CD4-positive, alpha-beta memory T cell (primary cell): ENCODE results near the gene MAU2. TPM values are rescaled to one million over a fixed set of nuclear protein-coding genes. Genes with fewer than 3 reads are reported as not detected.

Experiments
- CTCF ChIA-PET: fragments of 350-600 bp; sonication (Branson Sonifier 250); formaldehyde crosslinking; loops from one replicate; lab custom pipeline; 2021; ENCODE audit warnings: inconsistent platforms; ENCODE audit not compliant: partially characterized antibody; lab: Charles Lee
- POLR2A ChIA-PET: fragments of 350-600 bp; sonication (Branson Sonifier 250); formaldehyde crosslinking; loops from one replicate; lab custom pipeline; 2021; ENCODE audit not compliant: partially characterized antibody; lab: Charles Lee
- DNase-seq, 5 donors: peaks; one replicate each; pipeline versions ENCODE4 v3.0.0 to v3.0.0-alpha.2; 2020 to 2022; ENCODE audit warnings: mixed read lengths in 1 of 5
- H3K27ac ChIP-seq: one replicate; pipeline ENCODE4 v1.7.0; 2013; ENCODE audit warnings: low read depth, low read length
- H3K27me3 ChIP-seq: 2 replicates; pipeline ENCODE4 v1.7.0; 2013; ENCODE audit warnings: mild to moderate bottlenecking, low read length, moderate library complexity; ENCODE audit not compliant: insufficient read depth
- H3K36me3 ChIP-seq: 2 replicates; pipeline ENCODE4 v1.7.0; 2013; ENCODE audit warnings: mild to moderate bottlenecking, low read length, moderate library complexity; ENCODE audit not compliant: insufficient read depth
- H3K4me1 ChIP-seq: 2 replicates; pipeline ENCODE4 v1.7.0; 2013; ENCODE audit warnings: mild to moderate bottlenecking, low read length, moderate library complexity; ENCODE audit not compliant: insufficient read depth
- H3K4me3 ChIP-seq, 2 donors: one replicate each; pipeline ENCODE4 v1.7.0; 2013; ENCODE audit warnings: low read length in 2 of 2, mild to moderate bottlenecking in 1 of 2
- H3K9me3 ChIP-seq, 2 donors: one replicate each; pipeline ENCODE4 v1.7.0; 2013; ENCODE audit warnings: low read length in 2 of 2, control low read depth in 1 of 2; ENCODE audit not compliant: control insufficient read depth in 1 of 2
- H3K27ac Mint-ChIP-seq, 7 donors: one replicate each; pipeline ENCODE4 v1.8.0; 2020 to 2021; ENCODE audit warnings: mixed read lengths in 7 of 7, mild to moderate bottlenecking in 6 of 7, inconsistent platforms in 3 of 7, moderate library complexity in 3 of 7
- H3K27me3 Mint-ChIP-seq, 2 donors: one replicate each; pipeline ENCODE4 v1.8.0; 2020 to 2021; ENCODE audit warnings: mixed read lengths in 2 of 2
- H3K36me3 Mint-ChIP-seq, 2 donors: one replicate each; pipeline ENCODE4 v1.8.0; 2020 to 2021; ENCODE audit warnings: mixed read lengths in 2 of 2, inconsistent platforms in 1 of 2, mild to moderate bottlenecking in 1 of 2
- H3K4me1 Mint-ChIP-seq, 4 donors: one replicate each; pipeline ENCODE4 v1.8.0; 2020 to 2021; ENCODE audit warnings: mixed read lengths in 4 of 4, mild to moderate bottlenecking in 1 of 4
- H3K4me3 Mint-ChIP-seq, 8 donors: one replicate each; pipeline ENCODE4 v1.8.0; 2020 to 2021; ENCODE audit warnings: mixed read lengths in 8 of 8, mild to moderate bottlenecking in 7 of 8, moderate library complexity in 6 of 8, inconsistent platforms in 3 of 8
- H3K9me3 Mint-ChIP-seq, 8 donors: one replicate each; pipeline ENCODE4 v1.8.0; 2020 to 2021; ENCODE audit warnings: mixed read lengths in 8 of 8, mild to moderate bottlenecking in 5 of 8, inconsistent platforms in 3 of 8, moderate library complexity in 1 of 8
- intact Hi-C: fragments of 100-400 bp; cut with micrococcal nuclease; formaldehyde crosslinking; loops from one replicate; pipeline ENCODE4 v1.15.1; 2023
- polyA plus RNA-seq, 2 donors: library from polyadenylated mRNA; unstranded; fragments of 300-500 nt; fragmentation: Illumina TruSeq; gene quantifications; one replicate each; pipeline ENCODE4 v1.2.3, GENCODE V29; 2021
- total RNA-seq, 2 experiments: library from RNA; stranded (reverse); gene quantifications; one replicate each; pipeline ENCODE4 v1.2.3, GENCODE V29; 2021

The MAU2 gene
- total and polyA plus RNA-seq, 4 experiments from 2014 or later = 18.1 to 155 (median 86.5) TPM

- Mint-ChIP-seq H3K9me3 (no peaks in the 10 kb centered on the region), H3K4me3 (peak within 1 kb of the TSS; percentile 86 to 97 (median 95)), H3K27me3 (no peaks in the 10 kb centered on the region), H3K36me3 (peaks cover 0 to 15% of the 10 kb centered on the region in 2 donors), H3K4me1 (peaks cover 36 to 72% (median 55%) of the 10 kb centered on the region in 4 donors), H3K27ac (peak within 1 kb of the TSS; percentile 92 to 96 (median 95))
- Histone ChIP-seq H3K9me3 (no peaks in the 10 kb centered on the region), H3K36me3 (no peaks in the 10 kb centered on the region), H3K4me1 (peaks cover 53% of the 10 kb centered on the region), H3K27me3 (no peaks in the 10 kb centered on the region), H3K27ac (peak within 1 kb of the TSS; percentile 71), H3K4me3 (peak within 1 kb of the TSS; percentile 21 to 78)
- intact Hi-C loops = loop anchor here (1.0 to 10.0 kb wide), 5 partner anchors 20 to 260 kb away; partner anchors contain the start of genes ATP13A1, BORCS8, MAU2 and RFXANK
- ChIA-PET POLR2A (interaction anchor here (0.6 to 3.6 kb wide), 34 partner anchors 9 to 848 kb away, joined by 3 to 85 read pairs (median 4); partner anchors contain the start of genes BORCS8, KXD1, NDUFA13 and NR2C2AP), CTCF (interaction anchor here (0.6 to 6.2 kb wide), 20 partner anchors 9 to 125 kb away, joined by 3 to 73 read pairs (median 4); no protein-coding TSS in a partner anchor)
- peak; percentile 86 to 94 (median 90) for DNase-seq
Measured at GRCh38 chr19:19404879-19405860, 84.5 kb downstream of the MAU2 start, which contains the start of gene GATAD2A. Gene GATAD2A (plus strand): TSS chr19:19405675. CDS start chr19:19465346, 59,671 bp downstream.

GRCh38 chr19:19405971-19406877, 85.6 kb downstream of the MAU2 start:
- H3K4me3 Mint-ChIP-seq = peak overlapping the region; percentile 86 to 97 (median 95)
- Histone ChIP-seq H3K4me1 (peaks cover 64% of the 10 kb centered on the region), H3K36me3 (no peaks in the 10 kb centered on the region), H3K27me3 (no peaks in the 10 kb centered on the region), H3K9me3 (no peaks in the 10 kb centered on the region), H3K4me3 (peak overlapping the region; percentile 21 to 78), H3K27ac (peak overlapping the region; percentile 71)
- ChIA-PET POLR2A (interaction anchor here (0.7 to 3.6 kb wide), 27 partner anchors 9 to 460 kb away, joined by 3 to 85 read pairs (median 6); partner anchors contain the start of genes NDUFA13, TSSK6, ZNF101 and ZNF253), CTCF (interaction anchor here (0.7 to 6.2 kb wide), 23 partner anchors 9 to 84 kb away, joined by 3 to 73 read pairs (median 4); no protein-coding TSS in a partner anchor)
- H3K27ac Mint-ChIP-seq = peak overlapping the region; percentile 92 to 96 (median 95)
- peaks cover 46 to 82% (median 64%) of the 10 kb centered on the region in 4 donors for H3K4me1 Mint-ChIP-seq
- H3K9me3 Mint-ChIP-seq = no peaks in the 10 kb centered on the region
- H3K36me3 Mint-ChIP-seq = peaks cover 0 to 18% of the 10 kb centered on the region in 2 donors
- intact Hi-C loops = loop anchor here (1.0 to 10.0 kb wide), 6 partner anchors 21 to 259 kb away; partner anchors contain the start of genes ATP13A1, BORCS8, MAU2 and RFXANK
- H3K27me3 Mint-ChIP-seq = no peaks in the 10 kb centered on the region
- DNase-seq = peak; percentile 35 to 63 (median 40)

- Mint-ChIP-seq H3K9me3 (no peaks in the 10 kb centered on the region), H3K4me1 (peaks cover 50 to 81% (median 66%) of the 10 kb centered on the region in 4 donors), H3K36me3 (peaks cover 0 to 18% of the 10 kb centered on the region in 2 donors), H3K4me3 (peak overlapping the region; percentile 86 to 97 (median 95)), H3K27ac (peak overlapping the region; percentile 92 to 96 (median 95)), H3K27me3 (no peaks in the 10 kb centered on the region)
- peak; percentile 40 to 73 (median 48) for DNase-seq
- no peaks in the 10 kb centered on the region for H3K36me3 ChIP-seq
- peaks cover 70% of the 10 kb centered on the region for H3K4me1 ChIP-seq
- intact Hi-C loops = loop anchor here (1.0 to 10.0 kb wide), 4 partner anchors 40 to 258 kb away; partner anchors contain the start of genes ATP13A1, BORCS8, RFXANK and ZNF101
- CTCF ChIA-PET = interaction anchor here (0.6 to 6.2 kb wide), 14 partner anchors 9 to 83 kb away, joined by 3 to 73 read pairs (median 4); no protein-coding TSS in a partner anchor
- no peaks in the 10 kb centered on the region for H3K9me3 ChIP-seq
- peak overlapping the region; percentile 21 to 78 for H3K4me3 ChIP-seq
- peak overlapping the region; percentile 71 for H3K27ac ChIP-seq
- no peaks in the 10 kb centered on the region for H3K27me3 ChIP-seq
- POLR2A ChIA-PET = interaction anchor here (0.5 to 3.6 kb wide), 16 partner anchors 9 to 1157 kb away, joined by 3 to 85 read pairs (median 6); partner anchors contain the start of genes NDUFA13, TSSK6 and ZNF101
Measured at GRCh38 chr19:19406878-19407632, 86.4 kb downstream of the MAU2 start.

GRCh38 chr19:19407633-19407930, 87.0 kb downstream of the MAU2 start:
- POLR2A ChIA-PET = interaction anchor here (0.5 to 3.6 kb wide), 11 partner anchors 18 to 1157 kb away, joined by 3 to 85 read pairs (median 6); no protein-coding TSS in a partner anchor
- peak overlapping the region; percentile 71 for H3K27ac ChIP-seq
- H3K4me1 Mint-ChIP-seq = peaks cover 53 to 84% (median 69%) of the 10 kb centered on the region in 4 donors

More at GRCh38 chr19:19407633-19407930, 87.0 kb downstream of the MAU2 start:
- peaks cover 71% of the 10 kb centered on the region for H3K4me1 ChIP-seq
- CTCF ChIA-PET = interaction anchor here (0.6 to 6.2 kb wide), 10 partner anchors 10 to 83 kb away, joined by 3 to 73 read pairs (median 6); no protein-coding TSS in a partner anchor
- no peak for DNase-seq
- no peaks in the 10 kb centered on the region for H3K36me3 ChIP-seq
- H3K27me3 ChIP-seq = no peaks in the 10 kb centered on the region
- H3K27ac Mint-ChIP-seq = peak overlapping the region in 6 of 7 donors; percentile 92 to 96 (median 96)
- H3K4me3 ChIP-seq = peak overlapping the region; percentile 21 to 78
- H3K4me3 Mint-ChIP-seq = peak overlapping the region in 6 of 8 donors; percentile 39 to 97 (median 94)
- H3K9me3 ChIP-seq = no peaks in the 10 kb centered on the region
- H3K36me3 Mint-ChIP-seq = peaks cover 0 to 21% of the 10 kb centered on the region in 2 donors
- intact Hi-C loops = loop anchor here (1.0 to 10.0 kb wide), 3 partner anchors 40 to 257 kb away; partner anchors contain the start of genes ATP13A1, BORCS8, RFXANK and ZNF101
- H3K9me3 Mint-ChIP-seq = no peaks in the 10 kb centered on the region
- no peaks in the 10 kb centered on the region for H3K27me3 Mint-ChIP-seq
